K562 (cell line): ENCODE results near the gene ZSWIM3. TPM values are rescaled to one million over a fixed set of nuclear protein-coding genes. Genes with fewer than 3 reads are reported as not detected.
A peak's percentile ranks its signal among the peaks of the same experiment; 100 is the strongest.

Experiments
- ATAC-seq: fragments of 200-7000 bp; cut with Tn5 transposase; 3 replicates; pipeline ENCODE4 v1.9.1; 2020; ENCODE audit warnings: moderate library complexity
- BruUV-seq: library from RNA; stranded (reverse); fragments of 400-500 nt; replicated peaks from 2 replicates; lab custom pipeline; 2021; lab: Mats Ljungman, UMichigan
- CTCF ChIA-PET: fragments of 300-600 bp; formaldehyde crosslinking; extraction: SDS; loops from one replicate; lab custom pipeline; 2021; ENCODE audit warnings: low intra/inter-chr PET ratio; lab: Yijun Ruan, JAX
- POLR2A ChIA-PET: fragments of 300-600, 350-650 bp; sonication (Branson Sonifier 250); formaldehyde crosslinking; extraction: SDS; loops from one replicate; lab custom pipeline; 2021; ENCODE audit warnings: antibody characterized with exemption, inconsistent platforms; lab: Yijun Ruan, JAX
- DNase-seq, 4 experiments: peaks; one replicate each; pipeline versions ENCODE4 v3.0.0 to v3.0.0-alpha.2; 2011 to 2018; ENCODE audit warnings: low spot score in 3 of 4, mixed read lengths in 3 of 4; ENCODE audit errors: extremely low read depth in 1 of 4
- FAIRE-seq: peaks from 2 replicates; lab custom pipeline; 2011; peaks lifted over from hg19 to GRCh38; lab: Jason Lieb, UNC
- H2AFZ ChIP-seq: 2 replicates; pipeline ENCODE4 v1.6.0; 2011; ENCODE audit warnings: low read depth, low read length, control low read depth, inconsistent platforms
- H3K27ac ChIP-seq: fragments of 200-600 bp; 3 replicates; pipeline ENCODE4 v1.8.0; 2011; ENCODE audit warnings: low read depth, mild to moderate bottlenecking, control low read depth, inconsistent platforms, low read length, moderate library complexity, mixed read lengths; ENCODE audit errors: extremely low read depth
- H3K27me3 ChIP-seq, 2 experiments: fragments of 300-600 bp in 1 of 2; 2 replicates in 1 of 2; 3 replicates in 1 of 2; pipeline versions ENCODE4 v1.6.0 to v1.8.0; 2011; ENCODE audit warnings: inconsistent platforms in 2 of 2, low read length in 2 of 2, mild to moderate bottlenecking in 1 of 2, mixed read lengths in 1 of 2, moderate library complexity in 1 of 2; ENCODE audit not compliant: control insufficient read depth in 2 of 2, insufficient read depth in 2 of 2
- H3K36me3 ChIP-seq: fragments of 300-600 bp; 3 replicates; pipeline ENCODE4 v1.8.0; 2011; ENCODE audit warnings: mild to moderate bottlenecking, low read length, inconsistent platforms; ENCODE audit not compliant: control insufficient read depth, insufficient read depth
- H3K4me1 ChIP-seq, 2 experiments: fragments of 200-600 bp in 1 of 2; replicated peaks in 1 of 2; 2 replicates in 1 of 2; 3 replicates in 1 of 2; pipeline versions ENCODE4 v1.5.1 to v1.8.0; 2011; ENCODE audit warnings: inconsistent platforms in 2 of 2, low read length in 2 of 2, mild to moderate bottlenecking in 1 of 2, mixed read lengths in 1 of 2, moderate library complexity in 1 of 2; ENCODE audit not compliant: control insufficient read depth in 2 of 2, insufficient read depth in 2 of 2
- H3K4me2 ChIP-seq: 2 replicates; pipeline ENCODE4 v1.6.1; 2011; ENCODE audit warnings: low read length, control low read depth, inconsistent platforms, mixed read lengths; ENCODE audit not compliant: insufficient read depth
- H3K4me3 ChIP-seq: fragments of 200-600 bp; sonication (generic), shearing (Covaris generic); 2 replicates; pipeline ENCODE4 v1.5.1; 2016; ENCODE audit warnings: control low read depth, inconsistent platforms
- H3K79me2 ChIP-seq: fragments of 200-600 bp; 3 replicates; pipeline ENCODE4 v1.8.0; 2011; ENCODE audit warnings: low read length, inconsistent platforms; ENCODE audit not compliant: control insufficient read depth, insufficient read depth
- H3K9ac ChIP-seq, 2 experiments: 2 replicates each; pipeline versions ENCODE4 v1.6.0 to v1.6.1; 2011; ENCODE audit warnings: low read depth in 2 of 2, low read length in 2 of 2, control low read depth in 1 of 2, inconsistent platforms in 1 of 2, mild to moderate bottlenecking in 1 of 2, mixed read lengths in 1 of 2; ENCODE audit not compliant: insufficient read depth in 1 of 2
- H3K9me1 ChIP-seq: one replicate; pipeline ENCODE4 v1.6.0; 2011; ENCODE audit warnings: inconsistent platforms, mild to moderate bottlenecking, low read length, moderate library complexity; ENCODE audit not compliant: control insufficient read depth, insufficient read depth
- H3K9me3 ChIP-seq: replicated peaks from 2 replicates; pipeline ENCODE4 v1.5.1; 2011; ENCODE audit warnings: low read depth, low read length, inconsistent platforms; ENCODE audit not compliant: control insufficient read depth, insufficient read depth
- H4K20me1 ChIP-seq: replicated peaks from 2 replicates; pipeline ENCODE4 v1.6.1; 2011; ENCODE audit warnings: low read length, inconsistent platforms, mixed read lengths; ENCODE audit not compliant: control insufficient read depth, insufficient read depth
- BRD4 ChIP-seq: fragments of 200-600 bp; sonication (generic); IDR thresholded peaks from 2 replicates; pipeline ENCODE4 v1.6.1; 2017; ENCODE audit warnings: inconsistent platforms
- LCOR ChIP-seq: sonication (generic); formaldehyde crosslinking; IDR thresholded peaks from 2 replicates; pipeline ENCODE4 v1.8.0; 2022; ENCODE audit warnings: mild to moderate bottlenecking, missing genetic modification reagents
- NCOA6 ChIP-seq: fragments of 450-650 bp; IDR thresholded peaks from 2 replicates; pipeline ENCODE4 v1.6.1; 2017; ENCODE audit warnings: mild to moderate bottlenecking
- RFX1 ChIP-seq: fragments of 450-650 bp; IDR thresholded peaks from 2 replicates; pipeline ENCODE4 v1.6.1; 2016; ENCODE audit warnings: mild to moderate bottlenecking, moderate library complexity
- TFAM ChIP-seq: fragments of 250-450 bp; sonication (Bioruptor Pico); conservative IDR thresholded peaks from 2 replicates; pipeline ENCODE4 v1.5.0; 2021; ENCODE audit warnings: mild to moderate bottlenecking, moderate library complexity
- ZBTB33 ChIP-seq: sonication (generic); formaldehyde crosslinking; IDR thresholded peaks from 2 replicates; pipeline ENCODE4 v1.8.1; 2023; ENCODE audit warnings: mild to moderate bottlenecking, missing genetic modification reagents
- ZNF217 ChIP-seq: sonication (generic); formaldehyde crosslinking; IDR thresholded peaks from 2 replicates; pipeline ENCODE4 v1.8.0; 2022; ENCODE audit warnings: mild to moderate bottlenecking, missing genetic modification reagents
- ZNF253 ChIP-seq: fragments of 250-450 bp; sonication (Bioruptor Pico); conservative IDR thresholded peaks from 2 replicates; pipeline ENCODE4 v1.6.1; 2021; ENCODE audit warnings: mild to moderate bottlenecking
- ZNF431 ChIP-seq: sonication (generic); formaldehyde crosslinking; IDR thresholded peaks from 2 replicates; pipeline ENCODE4 v1.8.0; 2022; ENCODE audit warnings: mild to moderate bottlenecking, missing genetic modification reagents
- ZNF77 ChIP-seq: fragments of 250-450 bp; sonication (Bioruptor Pico); IDR thresholded peaks from 2 replicates; pipeline ENCODE4 v1.5.0; 2020
- WGBS: fragments of 100-300 bp; shearing (Covaris generic); methylation state at CpG from one replicate; pipeline ENCODE4 v1.1.6; 2016; ENCODE audit warnings: low coverage, mixed read lengths; ENCODE audit not compliant: insufficient coverage; ENCODE audit errors: missing lambda C conversion rate; 5-methylcytosine and 5-hydroxymethylcytosine counted together
- in situ Hi-C: fragments of 300-500 bp; cut with MboI; formaldehyde crosslinking; loops from 4 replicates; pipeline ENCODE4 v1.15.0; 2018; ENCODE audit warnings: inconsistent platforms, mixed read lengths
- intact Hi-C: fragments of 100-400 bp; cut with micrococcal nuclease; formaldehyde crosslinking; loops from 2 replicates; pipeline ENCODE4 v1.14.2; 2022
- polyA plus RNA-seq, 8 experiments: library from polyadenylated mRNA; depleted of rRNA in 4 of 8; stranded (reverse) in 5 of 8; unstranded in 3 of 8; fragments of >200 nt; fragmentation: Nextera tagmentation in 2 of 8; fragmentation: Illumina TruSeq in 1 of 8; extraction: Ambion mirVana in 2 of 8; extraction: Trizol in 1 of 8; gene quantifications; 2 replicates each; pipeline versions ENCODE4 v1.2.1 to v1.2.3, GENCODE V29; 2011 to 2014; ENCODE audit warnings: inconsistent platforms in 1 of 8, missing spikeins in 1 of 8
- total RNA-seq, 7 experiments: library from RNA; depleted of rRNA in 6 of 7; stranded (reverse); fragments of >200 nt in 6 of 7; fragmentation: Illumina TruSeq in 2 of 7; extraction: Trizol in 2 of 7; gene quantifications; 2 replicates each; pipeline versions ENCODE4 v1.2.1 to v1.2.3, GENCODE V29; 2011 to 2021; ENCODE audit warnings: low replicate concordance in 1 of 7
- TF ChIP-seq, protein P1 (sequence below), 2 experiments: fragments of 450-650 bp; IDR thresholded peaks; 2 replicates each; pipeline ENCODE4 v1.6.1; 2016; ENCODE audit warnings: mild to moderate bottlenecking in 2 of 2, borderline replicate concordance in 1 of 2, low read depth in 1 of 2, moderate library complexity in 1 of 2
- TF ChIP-seq, protein P2 (sequence below): fragments of 250-450 bp; sonication (Bioruptor Pico); IDR thresholded peaks from 2 replicates; pipeline ENCODE4 v1.8.0; 2022; ENCODE audit warnings: moderate library complexity, mild to moderate bottlenecking, inconsistent platforms

The ZSWIM3 gene
- total and polyA plus RNA-seq, 9 of the 15 experiments (the other 6 are each of a cell fraction or from before 2014, with no cell fraction given): 1.7 to 4.3 (median 2.9) TPM

- Histone ChIP-seq H3K4me2 (no peak overlapping the region), H2AFZ (no peak overlapping the region), H3K27ac (no peak overlapping the region), H3K9ac (no peak overlapping the region), H3K36me3 (peaks cover 49% of the 10 kb centered on the region; the same call in 2 of the 3 replicates), H3K4me3 (no peak overlapping the region), H3K79me2 (peaks cover 7% of the 10 kb centered on the region; the same call in 1 of the 3 replicates), H3K4me1 (peaks cover 7 to 32% of the 10 kb centered on the region in 2 experiments), H3K9me1 (no peaks in the 10 kb centered on the region), H3K27me3 (no peaks in the 10 kb centered on the region), H3K9me3 (no peaks in the 10 kb centered on the region), H4K20me1 (no peaks in the 10 kb centered on the region)
- in situ Hi-C loops (no loop called here), intact Hi-C loops (loop anchor here (5.0 kb wide), 1 partner anchor 68 kb away; no protein-coding TSS in a partner anchor)
- ATAC-seq: no peak
- peak; percentile 32 for FAIRE-seq
- ChIA-PET POLR2A (interaction anchor here (0.6 to 3.3 kb wide), 7 partner anchors 8 to 105 kb away, joined by 3 to 9 read pairs (median 6); partner anchors contain the start of gene ZSWIM1), CTCF (interaction anchor here (0.6 kb wide), 1 partner anchor 54 kb away, joined by 3 read pairs; no protein-coding TSS in a partner anchor)
- DNase-seq: no peak
- 82% methylated on average over 4 of the region's 4 CpGs for WGBS
- no TSS peak for BruUV-seq
- TF ChIP-seq, protein P1, sequence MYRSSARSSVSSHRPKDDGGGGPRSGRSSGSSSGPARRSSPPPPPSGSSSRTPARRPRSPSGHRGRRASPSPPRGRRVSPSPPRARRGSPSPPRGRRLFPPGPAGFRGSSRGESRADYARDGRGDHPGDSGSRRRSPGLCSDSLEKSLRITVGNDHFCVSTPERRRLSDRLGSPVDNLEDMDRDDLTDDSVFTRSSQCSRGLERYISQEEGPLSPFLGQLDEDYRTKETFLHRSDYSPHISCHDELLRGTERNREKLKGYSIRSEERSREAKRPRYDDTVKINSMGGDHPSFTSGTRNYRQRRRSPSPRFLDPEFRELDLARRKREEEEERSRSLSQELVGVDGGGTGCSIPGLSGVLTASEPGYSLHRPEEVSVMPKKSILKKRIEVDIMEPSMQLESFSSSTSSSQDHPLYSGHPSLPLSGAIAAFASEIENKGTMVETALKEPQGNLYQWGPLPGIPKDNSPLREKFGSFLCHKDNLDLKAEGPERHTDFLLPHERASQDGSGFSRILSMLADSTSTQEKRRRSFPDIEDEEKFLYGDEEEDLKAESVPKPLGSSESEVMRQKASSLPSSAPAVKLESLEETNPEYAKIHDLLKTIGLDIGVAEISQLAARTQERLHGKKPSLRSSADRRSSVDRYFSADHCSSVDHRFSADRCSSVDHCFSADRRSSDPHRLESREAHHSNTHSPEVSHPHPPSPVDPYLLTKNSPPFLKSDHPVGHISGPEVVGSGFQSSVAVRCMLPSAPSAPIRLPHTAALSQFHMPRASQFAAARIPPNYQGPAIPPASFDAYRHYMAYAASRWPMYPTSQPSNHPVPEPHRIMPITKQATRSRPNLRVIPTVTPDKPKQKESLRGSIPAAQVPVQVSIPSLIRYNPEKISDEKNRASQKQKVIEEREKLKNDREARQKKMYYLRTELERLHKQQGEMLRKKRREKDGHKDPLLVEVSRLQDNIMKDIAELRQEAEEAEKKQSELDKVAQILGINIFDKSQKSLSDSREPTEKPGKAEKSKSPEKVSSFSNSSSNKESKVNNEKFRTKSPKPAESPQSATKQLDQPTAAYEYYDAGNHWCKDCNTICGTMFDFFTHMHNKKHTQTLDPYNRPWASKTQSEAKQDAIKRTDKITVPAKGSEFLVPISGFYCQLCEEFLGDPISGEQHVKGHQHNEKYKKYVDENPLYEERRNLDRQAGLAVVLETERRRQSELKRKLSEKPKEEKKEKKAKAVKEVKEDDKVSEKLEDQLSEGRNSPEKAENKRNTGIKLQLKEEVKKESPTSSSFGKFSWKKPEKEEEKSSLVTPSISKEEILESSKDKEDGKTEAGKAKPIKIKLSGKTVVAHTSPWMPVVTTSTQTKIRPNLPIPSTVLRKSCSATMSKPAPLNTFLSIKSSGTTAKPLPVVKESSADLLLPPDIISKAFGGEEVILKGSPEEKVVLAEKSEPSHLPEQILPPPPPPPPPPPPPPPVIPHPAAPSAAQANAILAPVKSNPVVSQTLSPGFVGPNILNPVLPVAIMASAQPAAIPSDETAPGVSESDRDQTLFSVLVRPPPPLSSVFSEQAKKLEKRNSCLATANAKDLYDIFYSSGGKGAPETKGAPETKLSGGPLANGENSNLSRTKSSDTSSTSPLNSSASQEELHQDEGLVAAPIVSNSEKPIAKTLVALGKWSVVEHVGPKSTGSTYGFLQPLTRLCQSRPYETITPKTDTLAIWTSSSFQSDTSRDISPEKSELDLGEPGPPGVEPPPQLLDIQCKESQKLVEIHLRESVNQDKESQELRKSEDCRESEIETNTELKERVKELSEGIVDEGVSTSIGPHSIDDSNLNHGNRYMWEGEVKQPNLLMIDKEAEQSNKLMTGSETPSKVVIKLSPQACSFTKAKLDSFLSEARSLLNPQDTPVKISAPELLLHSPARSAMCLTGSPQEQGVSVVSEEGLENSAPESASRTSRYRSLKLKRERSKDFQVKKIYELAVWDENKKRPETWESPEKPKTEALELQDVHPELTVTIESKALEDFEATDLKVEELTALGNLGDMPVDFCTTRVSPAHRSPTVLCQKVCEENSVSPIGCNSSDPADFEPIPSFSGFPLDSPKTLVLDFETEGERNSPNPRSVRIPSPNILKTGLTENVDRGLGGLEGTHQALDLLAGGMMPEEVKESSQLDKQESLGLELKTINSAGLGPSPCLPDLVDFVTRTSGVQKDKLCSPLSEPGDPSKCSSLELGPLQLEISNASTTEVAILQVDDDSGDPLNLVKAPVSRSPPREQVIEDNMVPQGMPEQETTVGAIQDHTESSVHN (IDR thresholded peaks at IDR 0.05; ENCODE audit: borderline replicate concordance in 1 of 2, low read depth in 1 of 2): no peak
- TF ChIP-seq BRD4 (no peak), ZNF217 (CRISPR knock-in tag) (no peak), ZNF77 (no peak), NCOA6 (no peak), ZNF431 (CRISPR knock-in tag) (no peak), RFX1 (no peak), ZBTB33 (CRISPR knock-in tag) (no peak), ZNF253 (CRISPR knock-in tag) (no peak), LCOR (CRISPR knock-in tag) (no peak), TFAM (no peak)
- TF ChIP-seq, protein P2, sequence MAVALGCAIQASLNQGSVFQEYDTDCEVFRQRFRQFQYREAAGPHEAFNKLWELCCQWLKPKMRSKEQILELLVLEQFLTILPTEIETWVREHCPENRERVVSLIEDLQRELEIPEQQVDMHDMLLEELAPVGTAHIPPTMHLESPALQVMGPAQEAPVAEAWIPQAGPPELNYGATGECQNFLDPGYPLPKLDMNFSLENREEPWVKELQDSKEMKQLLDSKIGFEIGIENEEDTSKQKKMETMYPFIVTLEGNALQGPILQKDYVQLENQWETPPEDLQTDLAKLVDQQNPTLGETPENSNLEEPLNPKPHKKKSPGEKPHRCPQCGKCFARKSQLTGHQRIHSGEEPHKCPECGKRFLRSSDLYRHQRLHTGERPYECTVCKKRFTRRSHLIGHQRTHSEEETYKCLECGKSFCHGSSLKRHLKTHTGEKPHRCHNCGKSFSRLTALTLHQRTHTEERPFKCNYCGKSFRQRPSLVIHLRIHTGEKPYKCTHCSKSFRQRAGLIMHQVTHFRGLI (CRISPR knock-in tag): no peak
Measured at GRCh38 chr20:45893831-45894230, 36.4 kb downstream of the ZSWIM3 start.
